HEK293 (cell line): Measurements from ENCODE around the gene ERBB2.

ENCODE experiments used
- GLI4 ChIP-seq: fragments of 450-650 bp; formaldehyde crosslinking; IDR thresholded peaks from 2 replicates; pipeline ENCODE4 v1.5.1; 2016; ENCODE audit warnings: missing biosample characterization, missing genetic modification characterization
- SALL2 ChIP-seq: fragments of 450-650 bp; formaldehyde crosslinking; IDR thresholded peaks from 2 replicates; pipeline ENCODE4 v1.5.0; 2017; ENCODE audit warnings: missing biosample characterization, mild to moderate bottlenecking, missing genetic modification characterization, borderline replicate concordance
- ZIC2 ChIP-seq: fragments of 450-650 bp; formaldehyde crosslinking; IDR thresholded peaks from 2 replicates; pipeline ENCODE4 v1.5.1; 2016; ENCODE audit warnings: missing biosample characterization, missing genetic modification characterization
- ZNF24 ChIP-seq: fragments of 450-650 bp; formaldehyde crosslinking; IDR thresholded peaks from 2 replicates; pipeline ENCODE4 v1.5.1; 2016; ENCODE audit warnings: missing biosample characterization, missing genetic modification characterization
- TF ChIP-seq, protein P1 (sequence below): fragments of 450-650 bp; formaldehyde crosslinking; IDR thresholded peaks from 2 replicates; pipeline ENCODE4 v1.5.1; 2016; ENCODE audit warnings: missing biosample characterization, missing genetic modification characterization
- TF ChIP-seq, protein P2 (sequence below): fragments of 450-650 bp; IDR thresholded peaks from 2 replicates; pipeline ENCODE4 v1.5.1; 2018; ENCODE audit warnings: missing biosample characterization, mild to moderate bottlenecking, missing genetic modification characterization
- TF ChIP-seq, protein P3 (sequence below): fragments of 450-650 bp; formaldehyde crosslinking; IDR thresholded peaks from 2 replicates; pipeline ENCODE4 v1.5.1; 2016; ENCODE audit warnings: missing biosample characterization, missing genetic modification characterization
- TF ChIP-seq, protein P4 (sequence below): fragments of 450-650 bp; formaldehyde crosslinking; IDR thresholded peaks from 2 replicates; pipeline ENCODE4 v1.5.1; 2016; ENCODE audit warnings: missing biosample characterization, missing genetic modification characterization

DNA sequence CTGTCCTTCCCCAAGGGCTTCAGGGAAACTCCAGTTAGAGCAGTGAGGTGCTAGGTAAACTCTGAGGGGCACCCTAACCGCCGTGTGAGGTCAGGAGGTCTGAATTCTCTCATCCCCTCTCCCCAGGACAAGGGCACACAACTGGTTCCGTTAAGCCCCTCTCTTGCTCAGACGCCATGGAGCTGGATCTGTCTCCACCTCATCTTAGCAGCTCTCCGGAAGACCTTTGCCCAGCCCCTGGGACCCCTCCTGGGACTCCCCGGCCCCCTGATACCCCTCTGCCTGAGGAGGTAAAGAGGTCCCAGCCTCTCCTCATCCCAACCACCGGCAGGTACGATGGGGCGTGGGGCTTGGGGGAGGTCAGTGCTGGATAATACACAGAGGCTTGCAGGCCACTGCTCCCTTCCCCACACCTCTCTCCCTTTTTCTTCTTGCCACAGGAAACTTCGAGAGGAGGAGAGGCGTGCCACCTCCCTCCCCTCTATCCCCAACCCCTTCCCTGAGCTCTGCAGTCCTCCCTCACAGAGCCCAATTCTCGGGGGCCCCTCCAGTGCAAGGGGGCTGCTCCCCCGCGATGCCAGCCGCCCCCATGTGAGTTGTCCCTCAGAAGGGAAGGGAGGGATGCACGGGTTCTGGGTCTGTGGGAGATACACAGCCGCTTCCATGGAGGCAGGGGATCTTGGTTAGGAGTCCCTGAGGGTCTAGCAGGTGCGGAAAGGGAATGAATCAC is 42.4 kb downstream of the ERBB2 start:
- TF ChIP-seq ZNF24 (tag by site-specific recombination) (no peak), ZIC2 (tag by site-specific recombination) (no peak), SALL2 (tag by site-specific recombination) (no peak), GLI4 (tag by site-specific recombination) (no peak)
- TF ChIP-seq, protein P1, sequence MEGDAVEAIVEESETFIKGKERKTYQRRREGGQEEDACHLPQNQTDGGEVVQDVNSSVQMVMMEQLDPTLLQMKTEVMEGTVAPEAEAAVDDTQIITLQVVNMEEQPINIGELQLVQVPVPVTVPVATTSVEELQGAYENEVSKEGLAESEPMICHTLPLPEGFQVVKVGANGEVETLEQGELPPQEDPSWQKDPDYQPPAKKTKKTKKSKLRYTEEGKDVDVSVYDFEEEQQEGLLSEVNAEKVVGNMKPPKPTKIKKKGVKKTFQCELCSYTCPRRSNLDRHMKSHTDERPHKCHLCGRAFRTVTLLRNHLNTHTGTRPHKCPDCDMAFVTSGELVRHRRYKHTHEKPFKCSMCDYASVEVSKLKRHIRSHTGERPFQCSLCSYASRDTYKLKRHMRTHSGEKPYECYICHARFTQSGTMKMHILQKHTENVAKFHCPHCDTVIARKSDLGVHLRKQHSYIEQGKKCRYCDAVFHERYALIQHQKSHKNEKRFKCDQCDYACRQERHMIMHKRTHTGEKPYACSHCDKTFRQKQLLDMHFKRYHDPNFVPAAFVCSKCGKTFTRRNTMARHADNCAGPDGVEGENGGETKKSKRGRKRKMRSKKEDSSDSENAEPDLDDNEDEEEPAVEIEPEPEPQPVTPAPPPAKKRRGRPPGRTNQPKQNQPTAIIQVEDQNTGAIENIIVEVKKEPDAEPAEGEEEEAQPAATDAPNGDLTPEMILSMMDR (tag by site-specific recombination): no peak
- TF ChIP-seq, protein P2, sequence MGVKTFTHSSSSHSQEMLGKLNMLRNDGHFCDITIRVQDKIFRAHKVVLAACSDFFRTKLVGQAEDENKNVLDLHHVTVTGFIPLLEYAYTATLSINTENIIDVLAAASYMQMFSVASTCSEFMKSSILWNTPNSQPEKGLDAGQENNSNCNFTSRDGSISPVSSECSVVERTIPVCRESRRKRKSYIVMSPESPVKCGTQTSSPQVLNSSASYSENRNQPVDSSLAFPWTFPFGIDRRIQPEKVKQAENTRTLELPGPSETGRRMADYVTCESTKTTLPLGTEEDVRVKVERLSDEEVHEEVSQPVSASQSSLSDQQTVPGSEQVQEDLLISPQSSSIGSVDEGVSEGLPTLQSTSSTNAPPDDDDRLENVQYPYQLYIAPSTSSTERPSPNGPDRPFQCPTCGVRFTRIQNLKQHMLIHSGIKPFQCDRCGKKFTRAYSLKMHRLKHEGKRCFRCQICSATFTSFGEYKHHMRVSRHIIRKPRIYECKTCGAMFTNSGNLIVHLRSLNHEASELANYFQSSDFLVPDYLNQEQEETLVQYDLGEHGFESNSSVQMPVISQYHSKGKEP (tag by site-specific recombination): no peak
- TF ChIP-seq, protein P3, sequence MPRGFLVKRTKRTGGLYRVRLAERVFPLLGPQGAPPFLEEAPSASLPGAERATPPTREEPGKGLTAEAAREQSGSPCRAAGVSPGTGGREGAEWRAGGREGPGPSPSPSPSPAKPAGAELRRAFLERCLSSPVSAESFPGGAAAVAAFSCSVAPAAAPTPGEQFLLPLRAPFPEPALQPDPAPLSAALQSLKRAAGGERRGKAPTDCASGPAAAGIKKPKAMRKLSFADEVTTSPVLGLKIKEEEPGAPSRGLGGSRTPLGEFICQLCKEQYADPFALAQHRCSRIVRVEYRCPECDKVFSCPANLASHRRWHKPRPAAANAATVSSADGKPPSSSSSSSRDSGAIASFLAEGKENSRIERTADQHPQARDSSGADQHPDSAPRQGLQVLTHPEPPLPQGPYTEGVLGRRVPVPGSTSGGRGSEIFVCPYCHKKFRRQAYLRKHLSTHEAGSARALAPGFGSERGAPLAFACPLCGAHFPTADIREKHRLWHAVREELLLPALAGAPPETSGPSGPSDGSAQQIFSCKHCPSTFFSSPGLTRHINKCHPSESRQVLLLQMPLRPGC (tag by site-specific recombination): no peak
- TF ChIP-seq, protein P4, sequence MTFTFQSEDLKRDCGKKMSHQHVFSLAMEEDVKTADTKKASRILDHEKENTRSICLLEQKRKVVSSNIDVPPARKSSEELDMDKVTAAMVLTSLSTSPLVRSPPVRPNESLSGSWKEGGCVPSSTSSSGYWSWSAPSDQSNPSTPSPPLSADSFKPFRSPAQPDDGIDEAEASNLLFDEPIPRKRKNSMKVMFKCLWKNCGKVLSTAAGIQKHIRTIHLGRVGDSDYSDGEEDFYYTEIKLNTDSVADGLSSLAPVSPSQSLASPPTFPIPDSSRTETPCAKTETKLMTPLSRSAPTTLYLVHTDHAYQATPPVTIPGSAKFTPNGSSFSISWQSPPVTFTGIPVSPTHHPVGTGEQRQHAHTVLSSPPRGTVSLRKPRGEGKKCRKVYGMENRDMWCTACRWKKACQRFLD (tag by site-specific recombination): no peak
